IPS-NIHi7 (cell line): ENCODE measurements around the gene CCDC150.
A peak's percentile ranks its signal among the peaks of the same experiment; 100 is the strongest.
"Not testable (repeated sequence)": the region's sequence is repeated elsewhere in the genome, so short reads cannot be mapped to it uniquely, and the experiment has no call there.

ENCODE experiments used
- DNase-seq: peaks from one replicate; pipeline ENCODE4 v3.0.0; 2012; ENCODE audit warnings: mixed read lengths; ENCODE audit errors: extremely low spot score

CCDC150 gene

DNA sequence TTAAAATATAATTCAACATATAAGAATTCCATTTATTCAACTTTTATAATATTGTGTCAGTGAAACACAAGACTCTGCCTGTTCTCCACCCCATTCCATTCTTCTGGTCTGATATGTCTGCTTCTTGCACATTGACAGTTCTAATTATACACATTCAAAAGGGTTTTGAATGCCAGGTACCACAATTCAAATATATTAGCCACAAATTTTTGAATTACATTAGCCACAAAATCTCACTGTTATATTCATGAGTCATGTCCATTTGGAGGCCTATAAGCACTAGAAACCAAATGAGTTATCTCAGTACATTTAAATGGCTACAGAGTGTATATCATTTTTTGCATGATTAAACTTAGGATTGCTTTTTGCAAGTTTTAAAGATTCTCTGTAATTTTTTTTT lies 72.1 kb downstream of the CCDC150 start:
- DNase-seq, result no peak

GRCh38 chr2:196712867-196713266 lies 73.4 kb downstream of the CCDC150 start:
- no peak for DNase-seq

DNA sequence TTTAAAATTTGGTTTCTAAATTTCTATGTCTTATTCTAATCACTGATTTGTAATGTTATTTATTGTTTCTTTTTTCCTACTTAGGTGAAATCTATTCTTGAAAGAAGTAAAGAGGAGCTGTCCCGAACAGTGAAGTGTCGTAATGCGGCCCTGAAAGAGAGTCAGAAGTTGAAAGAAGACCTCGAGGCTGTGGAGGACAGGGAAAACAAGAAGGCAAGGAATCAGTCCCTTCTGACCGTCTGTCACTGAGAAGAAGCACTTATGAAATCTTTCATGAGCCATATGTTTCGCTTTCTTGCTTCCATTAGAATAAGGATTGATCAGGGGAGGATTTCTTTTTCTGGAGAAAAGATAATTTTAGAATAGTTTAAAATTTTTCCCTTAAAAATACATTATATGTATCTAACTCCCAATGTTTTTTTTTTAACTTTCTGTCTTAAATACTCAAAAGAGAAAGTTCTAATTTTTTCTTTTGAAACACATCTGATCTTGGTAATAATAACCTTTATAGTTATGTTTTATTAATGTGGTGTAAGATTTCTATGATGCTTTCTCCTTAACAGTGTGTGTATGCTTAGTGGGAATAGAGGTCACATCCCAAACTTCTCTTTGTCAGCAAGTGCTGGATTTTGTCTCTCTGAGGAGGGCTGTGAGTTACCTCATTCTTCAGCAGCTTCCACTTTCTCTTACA lies 79.0 kb downstream of the CCDC150 start:
- DNase-seq, result no peak

GRCh38 chr2:196719110-196719872 lies 79.8 kb downstream of the CCDC150 start:
- DNase-seq, result peak; percentile 58

DNA sequence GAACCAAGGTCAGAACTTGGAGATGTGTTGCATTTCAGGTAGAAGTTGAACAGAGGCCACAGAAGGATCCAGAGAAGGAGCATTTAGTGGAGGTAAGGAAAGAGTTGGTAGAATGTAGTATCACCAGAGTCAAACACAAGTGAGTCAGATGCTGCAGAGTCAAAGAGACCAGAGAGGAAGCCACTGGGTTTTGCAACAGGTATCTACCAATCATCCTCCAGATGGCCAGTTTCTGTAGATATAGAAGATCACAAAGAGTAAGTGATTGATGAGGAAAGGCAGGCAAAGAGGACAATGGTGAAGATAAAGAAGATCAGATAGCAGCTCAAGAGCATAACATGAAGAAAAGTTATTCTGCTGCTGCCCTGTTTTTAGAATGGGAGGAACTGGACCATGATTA lies 84.1 kb downstream of the CCDC150 start:
- no peak for DNase-seq

GRCh38 chr2:196725218-196725617 lies 85.7 kb downstream of the CCDC150 start:
- DNase-seq, result no peak

DNA sequence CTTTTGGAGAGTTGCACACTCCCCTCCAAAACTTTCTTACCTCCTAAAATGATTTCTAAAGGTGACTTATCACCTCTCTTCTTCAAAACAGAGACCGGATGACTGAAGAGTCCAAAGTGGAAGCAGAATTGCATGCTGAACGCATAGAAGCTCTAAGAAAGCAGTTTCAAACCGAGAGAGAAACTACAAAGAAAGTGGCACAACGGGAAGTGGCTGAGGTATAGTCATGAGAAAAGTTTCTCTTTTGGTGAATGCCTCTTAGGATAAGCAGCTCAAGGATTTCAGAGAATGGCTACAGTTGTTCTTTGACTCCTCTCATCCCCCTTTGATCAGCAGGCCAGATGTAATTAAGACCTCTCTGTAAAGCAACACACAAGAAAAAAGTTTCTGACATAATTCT lies 86.4 kb downstream of the CCDC150 start:
- DNase-seq, result no peak

GRCh38 chr2:196729418-196729817 lies 89.9 kb downstream of the CCDC150 start:
- DNase-seq, result no peak

DNA sequence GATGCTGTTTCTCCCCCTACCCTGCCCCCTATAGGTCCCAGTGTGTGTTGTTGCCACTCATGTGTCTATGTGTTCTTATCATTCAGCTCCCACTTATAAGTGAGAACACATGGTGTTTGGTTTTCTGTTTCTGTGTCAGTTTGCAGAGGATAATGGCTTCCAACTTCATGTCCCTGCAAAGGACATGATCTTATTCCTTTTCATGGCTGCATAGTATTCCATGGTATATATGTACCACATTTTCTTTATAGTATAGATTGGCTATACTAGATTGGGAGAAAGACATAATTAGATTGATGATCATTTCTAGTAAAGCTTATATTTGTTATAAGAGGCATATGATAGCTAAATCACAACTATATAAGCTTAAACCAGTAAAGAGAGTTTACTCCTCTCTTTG lies 97.1 kb downstream of the CCDC150 start:
- not testable (repeated sequence) for DNase-seq

DNA sequence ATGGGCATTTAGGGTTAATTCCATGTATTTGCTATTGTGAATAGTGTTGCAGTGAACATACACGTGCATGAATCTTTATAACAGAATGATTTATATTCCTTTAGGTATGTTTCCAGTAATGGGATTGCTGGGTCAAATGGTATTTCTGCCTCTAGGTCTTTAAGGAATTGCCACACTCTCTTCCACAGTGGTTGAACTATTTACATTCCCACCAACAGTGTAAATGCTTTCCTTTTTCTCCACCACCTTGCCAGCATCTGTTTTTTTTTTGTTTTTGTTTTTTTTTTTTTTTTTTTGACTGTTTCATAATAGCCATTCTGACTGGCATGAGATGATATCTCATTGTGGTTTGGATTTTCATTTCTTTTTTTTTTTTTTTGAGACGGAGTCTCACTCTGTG lies 97.5 kb downstream of the CCDC150 start:
- DNase-seq, result no peak

DNA sequence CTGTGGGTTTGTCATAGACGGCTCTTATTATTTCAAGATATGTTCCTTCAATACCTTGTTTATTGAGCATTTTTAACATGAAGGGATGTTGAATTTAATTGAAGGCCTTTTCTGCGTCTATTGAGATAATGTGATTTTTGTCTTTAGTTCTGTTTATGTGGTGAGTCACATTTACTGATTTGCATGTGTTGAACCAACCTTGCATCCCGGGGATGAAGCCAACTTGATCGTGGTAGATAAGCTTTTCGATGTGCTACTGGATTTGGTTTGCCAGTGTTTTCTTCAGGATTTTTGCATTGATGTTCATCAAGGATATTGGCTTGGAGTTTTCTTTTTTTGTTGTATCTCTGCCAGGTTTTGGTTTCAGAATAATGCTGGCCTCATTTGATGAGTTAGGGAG lies 99.5 kb downstream of the CCDC150 start:
- no peak for DNase-seq

- DNase-seq, result no peak
Observed at GRCh38 chr2:196742216-196742615, 102.7 kb downstream of the CCDC150 start.

DNA sequence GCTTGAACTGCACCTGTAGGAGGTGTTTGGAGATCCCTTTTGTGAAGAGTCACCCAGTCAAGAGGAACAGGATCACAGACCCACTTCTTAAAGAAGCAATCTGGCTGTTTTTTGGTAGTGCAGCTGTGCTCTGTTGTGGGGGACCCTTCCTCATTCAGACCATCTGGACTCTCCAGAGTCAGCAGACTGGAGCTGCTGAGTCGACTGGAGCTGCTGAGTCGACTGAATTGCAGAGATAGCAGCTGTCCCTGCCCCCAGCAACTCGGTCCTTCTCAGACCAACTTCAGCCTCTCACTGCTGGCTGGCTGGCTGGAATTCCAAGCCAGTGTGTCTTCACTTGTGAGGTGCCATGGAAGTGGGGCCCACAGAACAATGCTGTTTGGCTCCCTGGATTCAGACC lies 103.2 kb downstream of the CCDC150 start:
- peak; percentile 26 for DNase-seq

- no peak for DNase-seq
Observed at GRCh38 chr2:196743165-196743564, 103.7 kb downstream of the CCDC150 start.

DNA sequence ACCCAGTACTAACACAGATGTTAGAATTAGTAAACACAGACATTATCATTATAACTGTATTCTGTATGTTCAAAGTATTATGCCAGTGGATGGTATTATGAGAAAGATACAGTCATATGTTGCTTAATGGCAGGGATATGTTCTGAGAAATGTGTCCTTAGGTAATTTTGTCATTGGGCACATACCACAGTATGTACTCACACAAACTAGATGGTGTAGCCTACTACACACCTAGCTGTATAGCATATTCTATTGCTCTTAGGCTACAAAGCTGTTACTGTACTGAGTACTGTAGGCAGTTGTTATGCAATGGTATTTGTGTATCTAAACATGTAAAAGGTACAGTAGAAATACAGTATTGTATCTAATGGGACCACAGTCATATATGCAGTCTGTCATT lies 106.2 kb downstream of the CCDC150 start:
- DNase-seq, result no peak

- DNase-seq, result no peak
Observed at GRCh38 chr2:196747400-196747799, 107.9 kb downstream of the CCDC150 start.

DNA sequence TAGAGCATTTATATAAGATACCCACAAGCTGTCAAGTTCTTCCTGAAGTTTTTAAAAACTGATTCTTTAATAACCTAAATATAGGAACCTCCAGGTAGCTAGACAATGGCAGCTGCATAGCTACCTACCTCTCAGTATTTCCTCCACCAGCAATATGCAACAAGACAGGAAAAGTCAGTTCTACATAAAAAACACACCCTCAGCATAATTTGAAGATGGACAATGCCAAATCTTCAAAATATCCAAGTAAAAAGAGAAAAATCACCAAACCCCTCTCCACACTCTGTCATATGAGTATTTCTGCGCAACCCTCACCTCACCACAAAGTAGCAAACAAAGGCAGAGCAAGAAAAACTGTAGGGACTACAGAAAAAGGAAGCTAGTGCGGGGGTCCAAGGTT lies 108.6 kb downstream of the CCDC150 start:
- DNase-seq, result no peak

GRCh38 chr2:196750291-196750923 lies 110.9 kb downstream of the CCDC150 start:
- DNase-seq, result no peak

- DNase-seq, result peak; percentile 82
Observed at GRCh38 chr2:196750977-196751631, 111.6 kb downstream of the CCDC150 start.

- no peak for DNase-seq
Observed at GRCh38 chr2:196758474-196759377, 119.2 kb downstream of the CCDC150 start.

- DNase-seq, result no peak
Observed at GRCh38 chr2:196759378-196759706, 119.8 kb downstream of the CCDC150 start.

GRCh38 chr2:196767101-196767500 lies 127.6 kb downstream of the CCDC150 start:
- no peak for DNase-seq
